Adipose tissue (tissue), 3 donors: ENCODE data around the gene LEKR1. TPM values are rescaled to one million over a fixed set of nuclear protein-coding genes. Genes with fewer than 3 reads are reported as not detected.

Experiments used
- polyA plus RNA-seq, 3 donors: library from polyadenylated mRNA; stranded (reverse); fragments of 200-250 nt; gene quantifications; one replicate each; pipeline ENCODE4 v1.2.3, GENCODE V29; 2013
- donor health status: healthy with polysubstance abuse.
- donor health status: Bipolar disorder and iron deficiency.
- donor health status: healthy.

Gene LEKR1
- polyA plus RNA-seq, 3 donors: 0.37 to 0.64 (median 0.45) TPM

Other genes with a start within 250 kb of the LEKR1 start
- 10 to 100 TPM in 2 of 3 donors, 1 to 10 TPM in 1; 7.4 to 94.6 (median 50.4) TPM for gene TIPARP, start 151.8 kb upstream of the LEKR1 start, polyA plus RNA-seq